Neuronal stem cell (in vitro differentiated cells): ENCODE results near the gene KDM5C.

Experiments
- DNase-seq: peaks from one replicate; pipeline ENCODE4 v3.0.0-alpha.2; 2013; ENCODE audit warnings: low spot score
- H2AFZ ChIP-seq: one replicate; pipeline ENCODE4 v1.6.1; 2013; ENCODE audit warnings: mild to moderate bottlenecking, low read length, inconsistent platforms
- H2AK5ac ChIP-seq: 2 replicates; pipeline ENCODE4 v1.6.1; 2013; ENCODE audit warnings: low read depth, mild to moderate bottlenecking, inconsistent platforms, low read length, moderate library complexity, mixed read lengths
- H2BK120ac ChIP-seq: 2 replicates; pipeline ENCODE4 v1.6.1; 2013; ENCODE audit warnings: low read depth, mild to moderate bottlenecking, inconsistent platforms, low read length, moderate library complexity, mixed read lengths
- H2BK12ac ChIP-seq: one replicate; pipeline ENCODE4 v1.6.1; 2013; ENCODE audit warnings: low read length, inconsistent platforms
- H2BK15ac ChIP-seq: 2 replicates; pipeline ENCODE4 v1.6.1; 2013; ENCODE audit warnings: mild to moderate bottlenecking, low read length, inconsistent platforms, mixed read lengths
- H2BK5ac ChIP-seq: one replicate; pipeline ENCODE4 v1.6.1; 2013; ENCODE audit warnings: inconsistent platforms, mild to moderate bottlenecking, low read length, moderate library complexity
- H3K14ac ChIP-seq: one replicate; pipeline ENCODE4 v1.6.1; 2013; ENCODE audit warnings: low read length, inconsistent platforms
- H3K18ac ChIP-seq: 2 replicates; pipeline ENCODE4 v1.6.1; 2013; ENCODE audit warnings: low read length, inconsistent platforms
- H3K23ac ChIP-seq: 2 replicates; pipeline ENCODE4 v1.6.1; 2013; ENCODE audit warnings: low read depth, mild to moderate bottlenecking, mixed read lengths, low read length, inconsistent platforms; ENCODE audit not compliant: poor library complexity
- H3K27ac ChIP-seq: replicated peaks from 3 replicates; pipeline ENCODE4 v1.5.1; 2013; ENCODE audit warnings: low read length, inconsistent platforms
- H3K27me3 ChIP-seq, 3 experiments: 2 replicates each; pipeline ENCODE4 v1.6.1; 2013; ENCODE audit warnings: low read length in 3 of 3, mild to moderate bottlenecking in 2 of 3, inconsistent platforms in 1 of 3, low read depth in 1 of 3, mixed read lengths in 1 of 3, moderate library complexity in 1 of 3; ENCODE audit not compliant: control insufficient read depth in 3 of 3, insufficient read depth in 3 of 3
- H3K36me3 ChIP-seq, 2 donors: replicated peaks in 1 of 2; 2 replicates each; pipeline ENCODE4 v1.6.1; 2013; ENCODE audit warnings: low read length in 2 of 2; ENCODE audit not compliant: control insufficient read depth in 2 of 2, insufficient read depth in 2 of 2
- H3K4ac ChIP-seq: 2 replicates; pipeline ENCODE4 v1.6.1; 2013; ENCODE audit warnings: inconsistent platforms, mild to moderate bottlenecking, low read length, moderate library complexity
- H3K4me1 ChIP-seq, 2 donors: 1 replicate in 1 of 2; 2 replicates in 1 of 2; pipeline ENCODE4 v1.6.1; 2013; ENCODE audit warnings: low read length in 2 of 2, low read depth in 1 of 2; ENCODE audit not compliant: control insufficient read depth in 2 of 2, insufficient read depth in 1 of 2
- H3K4me2 ChIP-seq: one replicate; pipeline ENCODE4 v1.6.1; 2013; ENCODE audit warnings: mild to moderate bottlenecking, low read length, inconsistent platforms; ENCODE audit not compliant: insufficient read depth, poor library complexity, severe bottlenecking
- H3K4me3 ChIP-seq, 2 donors: 2 replicates each; pipeline ENCODE4 v1.5.1; 2013; ENCODE audit warnings: low read length in 2 of 2, mild to moderate bottlenecking in 2 of 2, inconsistent platforms in 1 of 2, moderate library complexity in 1 of 2
- H3K79me1 ChIP-seq: one replicate; pipeline ENCODE4 v1.6.1; 2013; ENCODE audit warnings: low read depth, mild to moderate bottlenecking, inconsistent platforms, low read length, moderate library complexity
- H3K9ac ChIP-seq: one replicate; pipeline ENCODE4 v1.6.1; 2013; ENCODE audit warnings: mild to moderate bottlenecking, low read depth, low read length, inconsistent platforms; ENCODE audit not compliant: poor library complexity
- H3K9me3 ChIP-seq, 2 donors: replicated peaks in 1 of 2; 2 replicates each; pipeline versions ENCODE3 to v1.6.1; 2013; ENCODE audit warnings: low read length in 2 of 2, mild to moderate bottlenecking in 2 of 2, inconsistent platforms in 1 of 2, low read depth in 1 of 2, mixed read lengths in 1 of 2, moderate library complexity in 1 of 2; ENCODE audit not compliant: control insufficient read depth in 2 of 2, insufficient read depth in 1 of 2
- H4K8ac ChIP-seq: one replicate; pipeline ENCODE4 v1.6.1; 2013; ENCODE audit warnings: low read depth, mild to moderate bottlenecking, inconsistent platforms, low read length, moderate library complexity
- H4K91ac ChIP-seq: one replicate; pipeline ENCODE4 v1.6.1; 2013; ENCODE audit warnings: low read length, low read depth, mild to moderate bottlenecking, inconsistent platforms; ENCODE audit not compliant: poor library complexity
- WGBS, 2 donors: extraction: QIAGEN DNeasy Blood & Tissue Kit; methylation state at CpG; one replicate each; pipeline ENCODE4 v1.1.7; 2013; ENCODE audit warnings: missing lambda C conversion rate in 2 of 2, mixed read lengths in 1 of 2; ENCODE audit not compliant: insufficient read length in 2 of 2, insufficient replicate concordance in 1 of 2; ENCODE audit errors: extremely low coverage in 2 of 2; 5-methylcytosine and 5-hydroxymethylcytosine counted together

The KDM5C gene

DNA sequence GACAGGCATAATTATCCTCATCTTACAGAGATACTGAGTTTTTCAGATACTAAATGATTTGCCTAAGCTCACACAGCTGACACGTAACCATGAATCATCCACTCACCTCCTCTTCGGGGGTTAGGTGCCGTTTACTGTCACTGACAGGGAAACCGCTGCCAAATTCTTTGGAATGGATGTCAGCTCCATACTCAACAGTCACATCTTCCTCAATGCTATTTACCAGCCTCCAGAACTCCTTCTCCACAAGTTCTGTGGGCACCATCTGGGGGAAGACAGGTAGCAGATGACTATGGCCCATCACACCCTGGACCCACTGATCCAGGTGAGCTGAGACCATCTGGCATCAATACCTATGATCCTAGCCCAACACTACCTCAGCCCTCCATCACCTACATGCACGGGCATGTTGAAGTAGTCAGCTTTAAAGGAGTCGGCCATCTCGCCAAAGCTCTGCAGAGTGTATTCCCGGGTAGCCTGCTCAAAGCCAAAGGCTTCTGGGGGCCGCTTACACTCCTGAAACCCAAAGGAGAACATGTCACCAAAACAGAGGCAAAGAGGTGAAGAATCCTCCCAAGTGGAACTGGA, 13.5 kb downstream of the KDM5C start:
- Histone ChIP-seq H4K8ac (no peak overlapping the region), H2BK12ac (no peak overlapping the region), H2BK15ac (no peak overlapping the region), H3K4me3 (no peak overlapping the region), H3K4me2 (no peak overlapping the region), H2BK5ac (no peak overlapping the region), H2BK120ac (no peak overlapping the region), H3K79me1 (peaks cover 2% of the 10 kb centered on the region), H3K4me1 (no peaks in the 10 kb centered on the region), H3K27me3 (no peaks in the 10 kb centered on the region), H3K18ac (no peak overlapping the region), H3K36me3 (peaks cover 45 to 80% of the 10 kb centered on the region in 2 donors), H3K27ac (no peak overlapping the region), H3K9ac (no peak overlapping the region), H3K14ac (no peak overlapping the region), H3K9me3 (no peaks in the 10 kb centered on the region), H2AK5ac (no peak overlapping the region), H3K4ac (no peak overlapping the region), H4K91ac (no peak overlapping the region), H3K23ac (no peak overlapping the region), H2AFZ (no peak overlapping the region)
- WGBS, 2 donors: no CpG with 5 or more reads among the region's 9 CpGs
- no peak for DNase-seq

DNA sequence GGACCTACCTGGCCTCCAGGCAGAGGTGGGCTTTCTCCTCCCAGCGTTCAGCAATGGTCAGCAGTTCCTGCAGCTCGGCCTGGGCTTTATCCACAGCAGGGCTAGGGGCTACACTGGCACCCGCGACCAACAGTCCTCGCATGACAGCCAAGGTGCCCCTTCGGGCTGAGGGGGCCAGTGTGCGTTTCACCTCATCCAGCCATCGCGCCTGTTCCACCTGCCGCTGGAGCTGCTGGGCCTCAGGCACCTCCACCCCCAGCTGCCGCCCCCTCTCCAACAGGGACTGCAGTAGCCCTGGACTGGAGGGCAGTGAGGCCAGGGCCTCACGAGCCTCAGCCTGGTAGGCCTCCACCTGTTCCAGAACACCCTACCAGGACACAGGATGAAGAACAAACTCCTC, 28.3 kb downstream of the KDM5C start:
- H2AFZ ChIP-seq: no peak overlapping the region
- no peak overlapping the region for H3K18ac ChIP-seq
- H2BK120ac ChIP-seq: no peak overlapping the region
- H3K9ac ChIP-seq: no peak overlapping the region
- no peak overlapping the region for H2BK15ac ChIP-seq
- no peak overlapping the region for H3K27ac ChIP-seq
- no peak overlapping the region for H3K4me3 ChIP-seq
- H3K4me2 ChIP-seq: no peak overlapping the region
- no peak for DNase-seq
- no peaks in the 10 kb centered on the region for H3K4me1 ChIP-seq
- H3K23ac ChIP-seq: no peak overlapping the region
- H4K8ac ChIP-seq: no peak overlapping the region
- no peak overlapping the region for H2BK5ac ChIP-seq
- H2AK5ac ChIP-seq: no peak overlapping the region
- H3K36me3 ChIP-seq: peaks cover 61 to 84% of the 10 kb centered on the region in 2 donors
- H2BK12ac ChIP-seq: no peak overlapping the region
- no peak overlapping the region for H3K4ac ChIP-seq
- WGBS, 2 donors: no CpG with 5 or more reads among the region's 12 CpGs
- H3K14ac ChIP-seq: no peak overlapping the region
- no peak overlapping the region for H4K91ac ChIP-seq
- no peaks in the 10 kb centered on the region for H3K9me3 ChIP-seq
- peaks cover 0 to 4% (median 0%) of the 10 kb centered on the region in 3 experiments for H3K27me3 ChIP-seq
- no peaks in the 10 kb centered on the region for H3K79me1 ChIP-seq

DNA sequence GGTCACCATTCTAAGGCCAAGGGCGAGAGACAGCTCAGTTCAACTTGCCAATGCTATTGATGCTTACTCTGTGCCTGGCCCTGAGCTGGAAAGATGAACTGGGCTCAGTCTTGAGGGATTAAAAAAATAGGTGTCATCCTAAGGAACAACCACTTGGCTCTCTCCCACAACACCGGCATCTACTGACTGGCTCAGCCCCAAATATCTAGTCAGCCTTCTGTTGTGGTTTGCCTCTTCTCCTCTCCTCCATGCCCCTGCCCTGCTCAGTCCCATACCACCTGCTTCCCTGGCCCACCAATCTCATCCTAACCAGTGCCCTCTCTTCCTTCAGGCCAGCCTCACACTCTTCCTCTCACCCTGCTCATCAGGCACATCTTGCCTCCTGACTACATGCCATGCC, 29.6 kb downstream of the KDM5C start:
- Histone ChIP-seq H3K36me3 (peaks cover 53 to 71% of the 10 kb centered on the region in 2 donors), H3K14ac (no peak overlapping the region)
- WGBS, 2 donors: no CpG with 5 or more reads among the region's 2 CpGs

DNA sequence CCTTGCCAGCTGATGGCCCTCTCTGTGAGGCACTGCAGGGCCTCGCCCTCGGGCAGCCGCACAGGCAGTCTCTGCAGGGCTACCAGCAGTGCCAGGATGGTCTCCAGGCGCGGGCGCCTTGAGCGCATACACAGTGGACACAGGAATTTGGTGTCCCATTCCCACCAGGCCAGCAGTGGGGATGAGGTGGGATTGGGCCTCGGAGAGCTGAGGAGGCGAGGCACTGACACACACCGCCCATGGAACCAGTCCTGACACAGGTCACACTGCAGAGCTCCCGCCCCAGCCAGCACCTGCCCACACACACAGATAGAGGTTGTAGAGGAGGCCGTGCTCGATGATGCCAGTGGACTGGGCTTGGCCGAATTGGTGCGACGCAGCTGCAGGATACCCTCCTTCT, 30.7 kb downstream of the KDM5C start:
- no CpG with 5 or more reads among the region's 16 CpGs for WGBS, 2 donors
- H2AK5ac ChIP-seq: no peak overlapping the region
- no peak for DNase-seq

More for the DNA sequence above, 29.6 kb downstream of the KDM5C start:
- H4K91ac ChIP-seq: no peak overlapping the region
- H2AK5ac ChIP-seq: no peak overlapping the region
- no peaks in the 10 kb centered on the region for H3K9me3 ChIP-seq
- no peak overlapping the region for H4K8ac ChIP-seq
- H3K4me3 ChIP-seq: no peak overlapping the region
- peaks cover 0 to 4% (median 0%) of the 10 kb centered on the region in 3 experiments for H3K27me3 ChIP-seq
- no peaks in the 10 kb centered on the region for H3K79me1 ChIP-seq
- no peak overlapping the region for H2BK120ac ChIP-seq
- no peak overlapping the region for H3K18ac ChIP-seq
- no peak overlapping the region for H2BK12ac ChIP-seq
- H2BK5ac ChIP-seq: no peak overlapping the region
- H3K27ac ChIP-seq: no peak overlapping the region
- H2AFZ ChIP-seq: no peak overlapping the region
- no peak overlapping the region for H3K4me2 ChIP-seq
- no peak overlapping the region for H3K4ac ChIP-seq
- H3K4me1 ChIP-seq: no peaks in the 10 kb centered on the region
- no peak overlapping the region for H3K23ac ChIP-seq
- no peak overlapping the region for H3K9ac ChIP-seq
- DNase-seq: no peak
- no peak overlapping the region for H2BK15ac ChIP-seq

More for the DNA sequence above, 30.7 kb downstream of the KDM5C start:
- Histone ChIP-seq H3K4me2 (no peak overlapping the region), H3K9me3 (no peaks in the 10 kb centered on the region), H4K8ac (no peak overlapping the region), H3K79me1 (no peaks in the 10 kb centered on the region), H3K4me1 (no peaks in the 10 kb centered on the region), H2BK5ac (no peak overlapping the region), H2BK15ac (no peak overlapping the region), H3K23ac (no peak overlapping the region), H2BK120ac (no peak overlapping the region), H3K27me3 (peaks cover 0 to 4% (median 0%) of the 10 kb centered on the region in 3 experiments), H3K36me3 (peaks cover 51 to 64% of the 10 kb centered on the region in 2 donors), H4K91ac (no peak overlapping the region), H2BK12ac (no peak overlapping the region), H3K18ac (no peak overlapping the region), H3K14ac (no peak overlapping the region), H3K4ac (no peak overlapping the region), H3K27ac (no peak overlapping the region), H3K4me3 (no peak overlapping the region), H2AFZ (no peak overlapping the region), H3K9ac (no peak overlapping the region)
